H1 (cell line): ENCODE measurements around the gene TBX4. TPM values are rescaled to one million over a fixed set of nuclear protein-coding genes. Genes with fewer than 3 reads are reported as not detected.
A peak's percentile ranks its signal among the peaks of the same experiment; 100 is the strongest.

Source experiments
- CTCF ChIA-PET: fragments of 300-600 bp; sonication (Branson Sonifier 250); formaldehyde crosslinking; loops from one replicate; lab custom pipeline; 2021; ENCODE audit not compliant: partially characterized antibody; lab: Charles Lee
- POLR2A ChIA-PET: fragments of 300-600 bp; sonication (Branson Sonifier 250); formaldehyde crosslinking; loops from one replicate; lab custom pipeline; 2021; ENCODE audit warnings: inconsistent platforms; ENCODE audit not compliant: partially characterized antibody; lab: Charles Lee
- DNase-seq, 2 experiments: peaks; one replicate each; pipeline versions ENCODE4 v3.0.0 to v3.0.0-alpha.2; 2010 to 2022; ENCODE audit warnings: low spot score in 2 of 2, low read depth in 1 of 2, mixed read lengths in 1 of 2
- FAIRE-seq: peaks from 2 replicates; lab custom pipeline; 2011; peaks lifted over from hg19 to GRCh38; lab: Jason Lieb, UNC
- H2AFZ ChIP-seq: 2 replicates; pipeline ENCODE4 v1.8.1; 2012; ENCODE audit warnings: low read length, inconsistent platforms
- H2AK5ac ChIP-seq: 2 replicates; pipeline ENCODE4 v1.6.1; 2013; ENCODE audit warnings: low read depth, low read length
- H2BK120ac ChIP-seq: replicated peaks from 2 replicates; pipeline ENCODE3; 2013; ENCODE audit warnings: low read depth, low read length, inconsistent platforms
- H2BK12ac ChIP-seq: 2 replicates; pipeline ENCODE4 v1.6.1; 2013; ENCODE audit warnings: low read depth, low read length
- H2BK15ac ChIP-seq: 2 replicates; pipeline ENCODE4 v1.6.1; 2013; ENCODE audit warnings: low read length
- H2BK20ac ChIP-seq: 2 replicates; pipeline ENCODE4 v1.6.1; 2013; ENCODE audit warnings: low read length
- H2BK5ac ChIP-seq: 2 replicates; pipeline ENCODE4 v1.6.1; 2013; ENCODE audit warnings: low read depth, low read length
- H3K14ac ChIP-seq: 2 replicates; pipeline ENCODE4 v1.6.1; 2013; ENCODE audit warnings: inconsistent platforms; ENCODE audit not compliant: insufficient read length
- H3K18ac ChIP-seq: 2 replicates; pipeline ENCODE4 v1.6.1; 2013; ENCODE audit warnings: low read length; ENCODE audit errors: extremely low read depth
- H3K23ac ChIP-seq: 2 replicates; pipeline ENCODE4 v1.6.1; 2013; ENCODE audit warnings: inconsistent platforms; ENCODE audit not compliant: insufficient read length
- H3K23me2 ChIP-seq: 2 replicates; pipeline ENCODE4 v1.6.1; 2013; ENCODE audit warnings: low read depth, low read length
- H3K27ac ChIP-seq: 2 replicates; pipeline ENCODE4 v1.6.1; 2011; ENCODE audit warnings: low read depth, low read length, inconsistent platforms
- H3K27me3 ChIP-seq, 4 experiments: replicated peaks in 1 of 4; 1 replicate in 1 of 4; 2 replicates in 3 of 4; pipeline versions ENCODE4 v1.6.1 to v1.8.1; 2011 to 2013; ENCODE audit warnings: low read length in 3 of 4, mild to moderate bottlenecking in 3 of 4, inconsistent platforms in 2 of 4, mixed read lengths in 2 of 4, moderate library complexity in 1 of 4; ENCODE audit not compliant: control insufficient read depth in 3 of 4, insufficient read depth in 3 of 4; ENCODE audit errors: extremely low read depth in 1 of 4
- H3K36me3 ChIP-seq, 4 experiments: 2 replicates each; pipeline versions ENCODE4 v1.6.1 to v1.8.1; 2011 to 2013; ENCODE audit warnings: mild to moderate bottlenecking in 4 of 4, low read length in 3 of 4, moderate library complexity in 2 of 4, control low read depth in 1 of 4, inconsistent platforms in 1 of 4; ENCODE audit not compliant: insufficient read depth in 4 of 4, control insufficient read depth in 2 of 4
- H3K4ac ChIP-seq: replicated peaks from 2 replicates; pipeline ENCODE3; 2013; ENCODE audit warnings: low read length, low read depth, mixed read lengths, inconsistent platforms; ENCODE audit not compliant: insufficient read length
- H3K4me1 ChIP-seq, 4 experiments: replicated peaks in 1 of 4; 1 replicate in 1 of 4; 2 replicates in 3 of 4; pipeline versions ENCODE4 v1.6.1 to v1.8.1; 2011 to 2013; ENCODE audit warnings: low read length in 3 of 4, inconsistent platforms in 2 of 4, mixed read lengths in 1 of 4; ENCODE audit not compliant: insufficient read depth in 4 of 4, control insufficient read depth in 3 of 4
- H3K4me2 ChIP-seq, 2 experiments: 2 replicates each; pipeline versions ENCODE4 v1.6.1 to v1.8.1; 2011 to 2013; ENCODE audit warnings: low read depth in 2 of 2, low read length in 2 of 2, control low read depth in 1 of 2, inconsistent platforms in 1 of 2, mild to moderate bottlenecking in 1 of 2; ENCODE audit not compliant: insufficient read depth in 1 of 2
- H3K4me3 ChIP-seq, 4 experiments: fragments of 200-600, 300-600 bp in 1 of 4; sonication (generic), shearing (Covaris generic), sonication (Bioruptor Twin) in 1 of 4; 2 replicates each; pipeline versions ENCODE4 v1.5.1 to v1.8.1; 2011 to 2016; ENCODE audit warnings: low read length in 4 of 4, low read depth in 3 of 4, control low read depth in 2 of 4, inconsistent platforms in 2 of 4, mild to moderate bottlenecking in 2 of 4, mixed read lengths in 1 of 4, moderate library complexity in 1 of 4; ENCODE audit not compliant: insufficient read depth in 2 of 4; ENCODE audit errors: extremely low read depth in 1 of 4
- H3K56ac ChIP-seq: replicated peaks from 2 replicates; pipeline ENCODE3; 2013; ENCODE audit warnings: low read depth, mild to moderate bottlenecking, mixed read lengths, low read length, inconsistent platforms; ENCODE audit not compliant: insufficient read length
- H3K79me1 ChIP-seq: 2 replicates; pipeline ENCODE4 v1.6.1; 2013; ENCODE audit warnings: low read depth, low read length, control low read depth
- H3K79me2 ChIP-seq, 2 experiments: 2 replicates each; pipeline versions ENCODE4 v1.6.1 to v1.8.1; 2012 to 2013; ENCODE audit warnings: low read length in 2 of 2, mild to moderate bottlenecking in 2 of 2, inconsistent platforms in 1 of 2; ENCODE audit not compliant: insufficient read depth in 2 of 2, control insufficient read depth in 1 of 2
- H3K9ac ChIP-seq, 4 experiments: replicated peaks in 1 of 4; 1 replicate in 1 of 4; 2 replicates in 3 of 4; pipeline versions ENCODE4 v1.6.1 to v1.8.1; 2011 to 2013; ENCODE audit warnings: low read depth in 3 of 4, low read length in 3 of 4, control low read depth in 2 of 4, mild to moderate bottlenecking in 2 of 4, moderate library complexity in 2 of 4, inconsistent platforms in 1 of 4; ENCODE audit errors: extremely low read depth in 1 of 4
- H3K9me3 ChIP-seq, 2 experiments: 2 replicates each; pipeline versions ENCODE4 v1.6.1 to v1.8.1; 2012 to 2013; ENCODE audit warnings: mild to moderate bottlenecking in 2 of 2, moderate library complexity in 2 of 2, control low read depth in 1 of 2, inconsistent platforms in 1 of 2, low read depth in 1 of 2, low read length in 1 of 2, mixed read lengths in 1 of 2; ENCODE audit not compliant: insufficient read depth in 2 of 2
- H4K20me1 ChIP-seq, 2 experiments: replicated peaks in 1 of 2; 2 replicates each; pipeline versions ENCODE3 to v1.8.1; 2011 to 2013; ENCODE audit warnings: inconsistent platforms in 2 of 2, low read length in 2 of 2, mild to moderate bottlenecking in 1 of 2; ENCODE audit not compliant: insufficient read depth in 2 of 2, control insufficient read depth in 1 of 2
- H4K5ac ChIP-seq: 2 replicates; pipeline ENCODE4 v1.6.1; 2013; ENCODE audit warnings: low read length, low read depth, mixed read lengths, inconsistent platforms; ENCODE audit not compliant: insufficient read length
- H4K8ac ChIP-seq: 2 replicates; pipeline ENCODE4 v1.8.0; 2013; ENCODE audit warnings: mild to moderate bottlenecking, moderate library complexity, low read length, inconsistent platforms; ENCODE audit not compliant: insufficient read depth; ENCODE audit errors: extremely low read depth
- H4K91ac ChIP-seq: replicated peaks from 2 replicates; pipeline ENCODE3; 2013; ENCODE audit warnings: low read length, mixed read lengths, inconsistent platforms; ENCODE audit not compliant: insufficient read length
- RAD21 ChIP-seq, 2 experiments: IDR thresholded peaks in 1 of 2; conservative IDR thresholded peaks in 1 of 2; 2 replicates each; pipeline ENCODE4 v1.6.1; 2011; ENCODE audit warnings: low read depth in 2 of 2, low read length in 2 of 2, improper control_type of control experiment in 1 of 2, inconsistent platforms in 1 of 2, mild to moderate bottlenecking in 1 of 2, moderate library complexity in 1 of 2
- RFX5 ChIP-seq: IDR thresholded peaks from 2 replicates; pipeline ENCODE4 v1.6.1; 2011; ENCODE audit warnings: low read depth, low read length, improper control_type of control experiment, borderline replicate concordance
- WGBS, 2 experiments: shearing (Covaris generic) in 1 of 2; methylation state at CpG; one replicate each; pipeline versions ENCODE4 v1.1.6 to v1.1.7; 2013 to 2015; ENCODE audit warnings: low lambda C conversion rate in 2 of 2, mixed read lengths in 2 of 2, inconsistent platforms in 1 of 2, low coverage in 1 of 2, missing lambda C conversion rate in 1 of 2; ENCODE audit not compliant: insufficient replicate concordance in 2 of 2, insufficient coverage in 1 of 2, insufficient read length in 1 of 2; ENCODE audit errors: extremely low coverage in 1 of 2, missing lambda C conversion rate in 1 of 2; 5-methylcytosine and 5-hydroxymethylcytosine counted together
- polyA plus RNA-seq, 7 experiments: library from polyadenylated mRNA; depleted of rRNA in 3 of 7; stranded (reverse) in 5 of 7; unstranded in 2 of 7; fragments of >200 nt in 5 of 7; fragments of 200-250 nt in 2 of 7; gene quantifications; 1 replicate in 5 of 7; 2 replicates in 1 of 7; 4 replicates in 1 of 7; pipeline versions ENCODE4 v1.2.1 to v1.2.3, GENCODE V29; 2011 to 2013; ENCODE audit warnings: missing spikeins in 2 of 7, mixed read lengths in 2 of 7
- total RNA-seq: library from RNA; stranded (reverse); fragmentation: NEBNext Ultra II Directional; extraction: Animal tissue kit (Norgen Biotek cat#: 25700); gene quantifications from 2 replicates; pipeline ENCODE4 v1.2.1, GENCODE V29; 2021
- TF ChIP-seq, protein P1 (sequence below), 3 experiments: IDR thresholded peaks; 1 replicate in 2 of 3; 2 replicates in 1 of 3; pipeline versions ENCODE4 v1.5.1 to v1.6.1; 2011; ENCODE audit warnings: low read length in 3 of 3, mild to moderate bottlenecking in 3 of 3, inconsistent platforms in 2 of 3, low read depth in 1 of 3, moderate library complexity in 1 of 3; ENCODE audit not compliant: insufficient read depth in 1 of 3; ENCODE audit errors: control extremely low read depth in 1 of 3

TBX4 gene
- total and polyA plus RNA-seq, 2 of the 8 experiments (the other 6 are each of a cell fraction or from before 2014, with no cell fraction given) = 0.02 TPM; not detected in 1

DNA sequence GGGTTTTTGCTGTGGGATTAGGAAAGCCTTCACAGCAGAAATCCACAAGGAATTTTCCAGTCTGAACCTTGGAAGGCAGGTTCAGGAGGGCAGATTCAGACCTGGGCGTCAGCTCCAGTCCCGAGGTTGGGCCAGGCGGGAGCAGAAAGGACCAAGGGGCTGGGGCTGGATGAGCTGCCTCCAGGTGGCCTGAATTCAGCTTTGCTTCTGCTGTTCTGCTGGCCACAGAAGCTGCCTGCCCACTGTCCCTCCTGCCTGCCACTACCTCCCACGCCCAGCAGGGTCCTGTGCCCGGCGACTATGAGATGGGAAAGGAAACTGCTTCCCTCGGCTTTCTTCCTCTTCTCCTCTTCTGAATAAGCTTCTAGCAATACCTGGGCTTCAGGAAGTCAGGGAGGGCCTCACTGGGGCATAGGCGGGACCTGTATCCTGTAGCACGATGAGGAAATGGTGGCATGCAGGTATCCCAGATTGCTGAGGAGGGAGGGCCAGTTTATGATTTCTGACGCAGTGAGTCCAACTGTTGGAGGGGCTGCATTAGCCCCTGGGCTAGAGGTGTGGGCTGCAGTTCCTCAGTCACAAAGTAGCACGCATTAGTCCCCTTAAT lies 18.4 kb downstream of the TBX4 start:
- no peak overlapping the region for H3K4me2 ChIP-seq

More for the DNA sequence above, 18.4 kb downstream of the TBX4 start:
- Histone ChIP-seq H2BK15ac (no peak overlapping the region), H3K4ac (no peak overlapping the region), H3K23ac (no peak overlapping the region), H2BK5ac (no peak overlapping the region), H2AK5ac (no peak overlapping the region), H3K79me2 (no peaks in the 10 kb centered on the region), H2AFZ (no peak overlapping the region), H3K18ac (no peak overlapping the region), H2BK120ac (no peak overlapping the region), H3K14ac (no peak overlapping the region), H3K23me2 (no peaks in the 10 kb centered on the region), H4K5ac (no peak overlapping the region), H2BK20ac (no peak overlapping the region), H3K27me3 (peaks cover 4 to 29% (median 20%) of the 10 kb centered on the region in 4 experiments), H3K56ac (no peak overlapping the region), H4K8ac (no peak overlapping the region), H3K27ac (no peak overlapping the region), H2BK12ac (no peak overlapping the region), H3K9ac (no peak overlapping the region), H3K79me1 (no peaks in the 10 kb centered on the region), H4K91ac (no peak overlapping the region), H3K9me3 (no peaks in the 10 kb centered on the region), H3K4me3 (no peak overlapping the region), H4K20me1 (no peaks in the 10 kb centered on the region), H3K4me1 (peaks cover 4 to 9% (median 6%) of the 10 kb centered on the region in 4 experiments; a peak in 6 of 7 replicates), H3K36me3 (no peaks in the 10 kb centered on the region)
- no peak for FAIRE-seq
- 80% methylated on average over 11 of the region's 11 CpGs; no CpG with 5 or more reads in 1 of the 2 experiments for WGBS, 2 experiments
- DNase-seq = no peak
- ChIA-PET POLR2A (interaction anchor here (0.7 to 1.4 kb wide), 3 partner anchors 11 to 477 kb away, joined by 3 to 4 read pairs (median 3); no protein-coding TSS in a partner anchor), CTCF (interaction anchor here (0.7 to 14.5 kb wide), 10 partner anchors 7 to 104 kb away, joined by 3 to 171 read pairs (median 17); partner anchors contain the start of gene TBX4)
- TF ChIP-seq, protein P1, sequence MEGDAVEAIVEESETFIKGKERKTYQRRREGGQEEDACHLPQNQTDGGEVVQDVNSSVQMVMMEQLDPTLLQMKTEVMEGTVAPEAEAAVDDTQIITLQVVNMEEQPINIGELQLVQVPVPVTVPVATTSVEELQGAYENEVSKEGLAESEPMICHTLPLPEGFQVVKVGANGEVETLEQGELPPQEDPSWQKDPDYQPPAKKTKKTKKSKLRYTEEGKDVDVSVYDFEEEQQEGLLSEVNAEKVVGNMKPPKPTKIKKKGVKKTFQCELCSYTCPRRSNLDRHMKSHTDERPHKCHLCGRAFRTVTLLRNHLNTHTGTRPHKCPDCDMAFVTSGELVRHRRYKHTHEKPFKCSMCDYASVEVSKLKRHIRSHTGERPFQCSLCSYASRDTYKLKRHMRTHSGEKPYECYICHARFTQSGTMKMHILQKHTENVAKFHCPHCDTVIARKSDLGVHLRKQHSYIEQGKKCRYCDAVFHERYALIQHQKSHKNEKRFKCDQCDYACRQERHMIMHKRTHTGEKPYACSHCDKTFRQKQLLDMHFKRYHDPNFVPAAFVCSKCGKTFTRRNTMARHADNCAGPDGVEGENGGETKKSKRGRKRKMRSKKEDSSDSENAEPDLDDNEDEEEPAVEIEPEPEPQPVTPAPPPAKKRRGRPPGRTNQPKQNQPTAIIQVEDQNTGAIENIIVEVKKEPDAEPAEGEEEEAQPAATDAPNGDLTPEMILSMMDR (IDR thresholded peaks at IDR 0.05; ENCODE audit: control extremely low read depth in 1 of 3, insufficient read depth in 1 of 3, low read depth in 1 of 3, low read length in 3 of 3) = peak; percentile 8 to 19 (median 12); a peak in 3 of 4 replicates
- TF ChIP-seq RAD21 (IDR thresholded peaks at IDR 0.05 in 1 of 2, conservative IDR thresholded peaks at IDR 0.05 in 1 of 2; ENCODE audit: low read depth in 2 of 2, low read length in 2 of 2) = 0 out of 4 replicates have a peak, but pooled peaks of 1 of the 2 experiments have one; percentile 4
- no peak for TF ChIP-seq RFX5
